Fibroblast of lung (primary cell): ENCODE results near the gene ZNF280A.

Source experiments
- EZH2 ChIP-seq: IDR thresholded peaks from 2 replicates; pipeline ENCODE4 v1.5.1; 2012; ENCODE audit warnings: low read length, control low read depth, mild to moderate bottlenecking; ENCODE audit errors: missing control alignments
- TF ChIP-seq, protein P1 (sequence below), 2 donors: IDR thresholded peaks in 1 of 2; conservative IDR thresholded peaks in 1 of 2; 1 replicate in 1 of 2; 2 replicates in 1 of 2; pipeline ENCODE4 v1.5.1; 2011 to 2012; ENCODE audit warnings: low read length in 2 of 2, control low read depth in 1 of 2, inconsistent platforms in 1 of 2, low read depth in 1 of 2, mild to moderate bottlenecking in 1 of 2

GRCh38 chr22:22516992-22517391 lies 3.1 kb downstream of the ZNF280A start:
- TF ChIP-seq, protein P1, sequence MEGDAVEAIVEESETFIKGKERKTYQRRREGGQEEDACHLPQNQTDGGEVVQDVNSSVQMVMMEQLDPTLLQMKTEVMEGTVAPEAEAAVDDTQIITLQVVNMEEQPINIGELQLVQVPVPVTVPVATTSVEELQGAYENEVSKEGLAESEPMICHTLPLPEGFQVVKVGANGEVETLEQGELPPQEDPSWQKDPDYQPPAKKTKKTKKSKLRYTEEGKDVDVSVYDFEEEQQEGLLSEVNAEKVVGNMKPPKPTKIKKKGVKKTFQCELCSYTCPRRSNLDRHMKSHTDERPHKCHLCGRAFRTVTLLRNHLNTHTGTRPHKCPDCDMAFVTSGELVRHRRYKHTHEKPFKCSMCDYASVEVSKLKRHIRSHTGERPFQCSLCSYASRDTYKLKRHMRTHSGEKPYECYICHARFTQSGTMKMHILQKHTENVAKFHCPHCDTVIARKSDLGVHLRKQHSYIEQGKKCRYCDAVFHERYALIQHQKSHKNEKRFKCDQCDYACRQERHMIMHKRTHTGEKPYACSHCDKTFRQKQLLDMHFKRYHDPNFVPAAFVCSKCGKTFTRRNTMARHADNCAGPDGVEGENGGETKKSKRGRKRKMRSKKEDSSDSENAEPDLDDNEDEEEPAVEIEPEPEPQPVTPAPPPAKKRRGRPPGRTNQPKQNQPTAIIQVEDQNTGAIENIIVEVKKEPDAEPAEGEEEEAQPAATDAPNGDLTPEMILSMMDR (conservative IDR thresholded peaks at IDR 0.05 in 1 of 2, IDR thresholded peaks at IDR 0.05 in 1 of 2; ENCODE audit: low read depth in 1 of 2, low read length in 2 of 2) = no peak
- TF ChIP-seq EZH2 = no peak
